Measurements from ENCODE around the gene TOR3A.
A peak's percentile ranks its signal among the peaks of the same experiment; 100 is the strongest.

TOR3A gene

GRCh38 chr1:179126338-179127060 lies 44.6 kb downstream of the TOR3A start:
- Histone ChIP-seq H2BK5ac (ENCODE audit: low read depth, low read length, poor library complexity, severe bottlenecking) (no peak overlapping the region), H3K9ac (ENCODE audit: low read length) (peak overlapping the region; percentile 62), H2AFZ (ENCODE audit: low read depth, low read length) (no peak overlapping the region), H2AK5ac (ENCODE audit: low read length, severe bottlenecking) (no peak overlapping the region), H3K4me2 (ENCODE audit: low read length, poor library complexity, severe bottlenecking) (no peak overlapping the region), H3K27me3 (ENCODE audit: control insufficient read depth in 1 of 2, insufficient read depth in 1 of 2, low read length in 2 of 2) (no peaks in the 10 kb centered on the region), H3K14ac (ENCODE audit: low read length in 2 of 2) (peak overlapping the region in 1 of 2 experiments; percentile 75), H2BK15ac (ENCODE audit: low read depth, poor library complexity, severe bottlenecking) (no peak overlapping the region), H3K4me3 (ENCODE audit: insufficient read depth in 1 of 2, low read depth in 1 of 2, low read length in 2 of 2) (peak overlapping the region in 1 of 2 experiments; percentile 16), H2BK120ac (ENCODE audit: low read depth, low read length) (no peak overlapping the region), H3K23ac (ENCODE audit: low read length in 2 of 2) (no peak overlapping the region), H3K36me3 (ENCODE audit: control insufficient read depth in 1 of 2, insufficient read depth in 2 of 2, low read depth in 1 of 2, low read length in 2 of 2) (peaks cover 40 to 83% of the 10 kb centered on the region in 2 experiments), H2BK12ac (ENCODE audit: low read length in 2 of 2) (peak overlapping the region in 1 of 2 experiments; percentile 37), H3K18ac (ENCODE audit: low read depth in 1 of 2, low read length in 2 of 2) (peak overlapping the region in 1 of 2 experiments; percentile 48), H3K79me1 (replicated peaks; ENCODE audit: low read length, poor library complexity, severe bottlenecking) (peaks cover 7% of the 10 kb centered on the region), H3K4ac (ENCODE audit: low read depth in 1 of 2, low read length in 2 of 2) (peak overlapping the region in 1 of 2 experiments; percentile 37), H4K91ac (ENCODE audit: low read length) (no peak overlapping the region), H3K9me3 (ENCODE audit: control insufficient read depth, low read length) (no peaks in the 10 kb centered on the region), H3K27ac (ENCODE audit: low read length, poor library complexity, severe bottlenecking) (no peak overlapping the region), H3K4me1 (ENCODE audit: control insufficient read depth, insufficient read depth, low read depth, low read length) (peaks cover 13% of the 10 kb centered on the region), H4K8ac (ENCODE audit: low read length) (no peak overlapping the region)
- WGBS = 96% methylated on average over 7 of the region's 8 CpGs
- no peak for DNase-seq

GRCh38 chr1:179127163-179127895 lies 45.5 kb downstream of the TOR3A start:
- peak overlapping the region; percentile 62 for H3K9ac ChIP-seq (ENCODE audit: low read length)
- H3K23ac ChIP-seq (ENCODE audit: low read length in 2 of 2) = no peak overlapping the region
- H3K4me2 ChIP-seq (ENCODE audit: low read length, poor library complexity, severe bottlenecking) = no peak overlapping the region
- no peak overlapping the region for H2BK5ac ChIP-seq (ENCODE audit: low read depth, low read length, poor library complexity, severe bottlenecking)
- no peak overlapping the region for H3K14ac ChIP-seq (ENCODE audit: low read length in 2 of 2)
- H3K36me3 ChIP-seq (ENCODE audit: control insufficient read depth in 1 of 2, insufficient read depth in 2 of 2, low read depth in 1 of 2, low read length in 2 of 2) = peaks cover 38 to 86% of the 10 kb centered on the region in 2 experiments
- no peak overlapping the region for H2AK5ac ChIP-seq (ENCODE audit: low read length, severe bottlenecking)
- no peak overlapping the region for H3K27ac ChIP-seq (ENCODE audit: low read length, poor library complexity, severe bottlenecking)
- no peak overlapping the region for H2BK15ac ChIP-seq (ENCODE audit: low read depth, poor library complexity, severe bottlenecking)
- no peaks in the 10 kb centered on the region for H3K27me3 ChIP-seq (ENCODE audit: control insufficient read depth in 1 of 2, insufficient read depth in 1 of 2, low read length in 2 of 2)
- H3K79me1 ChIP-seq (replicated peaks; ENCODE audit: low read length, poor library complexity, severe bottlenecking) = peaks cover 7% of the 10 kb centered on the region
- no peak overlapping the region for H3K4ac ChIP-seq (ENCODE audit: low read depth in 1 of 2, low read length in 2 of 2)
- no peaks in the 10 kb centered on the region for H3K9me3 ChIP-seq (ENCODE audit: control insufficient read depth, low read length)
- WGBS = 85% methylated on average over 4 of the region's 5 CpGs
- H3K4me1 ChIP-seq (ENCODE audit: control insufficient read depth, insufficient read depth, low read depth, low read length) = peaks cover 11% of the 10 kb centered on the region
- H3K18ac ChIP-seq (ENCODE audit: low read depth in 1 of 2, low read length in 2 of 2) = no peak overlapping the region
- H4K8ac ChIP-seq (ENCODE audit: low read length) = no peak overlapping the region
- no peak overlapping the region for H2BK12ac ChIP-seq (ENCODE audit: low read length in 2 of 2)
- H2BK120ac ChIP-seq (ENCODE audit: low read depth, low read length) = no peak overlapping the region
- DNase-seq = peak; percentile 66
- no peak overlapping the region for H4K91ac ChIP-seq (ENCODE audit: low read length)
- H3K4me3 ChIP-seq (ENCODE audit: insufficient read depth in 1 of 2, low read depth in 1 of 2, low read length in 2 of 2) = peak overlapping the region in 1 of 2 experiments; percentile 16
- no peak overlapping the region for H2AFZ ChIP-seq (ENCODE audit: low read depth, low read length)

- H3K79me1 ChIP-seq (replicated peaks; ENCODE audit: low read length, poor library complexity, severe bottlenecking) = peaks cover 6% of the 10 kb centered on the region
- no peak overlapping the region for H2BK12ac ChIP-seq (ENCODE audit: low read length in 2 of 2)
- no peak overlapping the region for H3K14ac ChIP-seq (ENCODE audit: low read length in 2 of 2)
- H3K27me3 ChIP-seq (ENCODE audit: control insufficient read depth in 1 of 2, insufficient read depth in 1 of 2, low read length in 2 of 2) = no peaks in the 10 kb centered on the region
- H3K9ac ChIP-seq (ENCODE audit: low read length) = peak overlapping the region; percentile 75
- 100% methylated on average over 4 of the region's 4 CpGs for WGBS
- peak overlapping the region; percentile 81 for H2AK5ac ChIP-seq (ENCODE audit: low read length, severe bottlenecking)
- peak overlapping the region; percentile 74 for H3K27ac ChIP-seq (ENCODE audit: low read length, poor library complexity, severe bottlenecking)
- H2BK5ac ChIP-seq (ENCODE audit: low read depth, low read length, poor library complexity, severe bottlenecking) = no peak overlapping the region
- H3K4me3 ChIP-seq (ENCODE audit: insufficient read depth in 1 of 2, low read depth in 1 of 2, low read length in 2 of 2) = no peak overlapping the region
- H3K18ac ChIP-seq (ENCODE audit: low read depth in 1 of 2, low read length in 2 of 2) = no peak overlapping the region
- H3K36me3 ChIP-seq (ENCODE audit: control insufficient read depth in 1 of 2, insufficient read depth in 2 of 2, low read depth in 1 of 2, low read length in 2 of 2) = peaks cover 38 to 83% of the 10 kb centered on the region in 2 experiments
- no peak overlapping the region for H3K23ac ChIP-seq (ENCODE audit: low read length in 2 of 2)
- H2AFZ ChIP-seq (ENCODE audit: low read depth, low read length) = no peak overlapping the region
- H4K91ac ChIP-seq (ENCODE audit: low read length) = no peak overlapping the region
- no peak for DNase-seq
- H3K9me3 ChIP-seq (ENCODE audit: control insufficient read depth, low read length) = no peaks in the 10 kb centered on the region
- H2BK120ac ChIP-seq (ENCODE audit: low read depth, low read length) = no peak overlapping the region
- H3K4me2 ChIP-seq (ENCODE audit: low read length, poor library complexity, severe bottlenecking) = no peak overlapping the region
- H3K4ac ChIP-seq (ENCODE audit: low read depth in 1 of 2, low read length in 2 of 2) = peak overlapping the region in 1 of 2 experiments; percentile 58
- no peak overlapping the region for H4K8ac ChIP-seq (ENCODE audit: low read length)
- H3K4me1 ChIP-seq (ENCODE audit: control insufficient read depth, insufficient read depth, low read depth, low read length) = peaks cover 11% of the 10 kb centered on the region
- no peak overlapping the region for H2BK15ac ChIP-seq (ENCODE audit: low read depth, poor library complexity, severe bottlenecking)
These were observed 46.6 kb downstream of the TOR3A start for GRCh38 chr1:179128520-179128919.

Data from mesenchymal stem cell (in vitro differentiated cells and primary cell).